NCI-H1417 treated with DMSO at 0.1 percent for 48 hours (cell line): ENCODE results near the gene MTSS2.
"Not testable (repeated sequence)": the region's sequence is repeated elsewhere in the genome, so short reads cannot be mapped to it uniquely, and the experiment has no call there.

Experiments
- DNase-seq: peaks from one replicate; lab custom pipeline; 2025; lab: John Stamatoyannopoulos, UW

The MTSS2 gene

GRCh38 chr16:70674221-70675014, 11.4 kb downstream of the MTSS2 start:
- DNase-seq: no peak

- DNase-seq: not testable (repeated sequence)
Measured at GRCh38 chr16:70670938-70671337, 14.9 kb downstream of the MTSS2 start.

- no peak for DNase-seq
Measured at GRCh38 chr16:70670175-70670574, 15.7 kb downstream of the MTSS2 start.

GRCh38 chr16:70665806-70666735, 19.8 kb downstream of the MTSS2 start:
- no peak for DNase-seq

GRCh38 chr16:70665113-70665694, 20.6 kb downstream of the MTSS2 start:
- no peak for DNase-seq

- DNase-seq: no peak
Measured at GRCh38 chr16:70664325-70665112, 21.3 kb downstream of the MTSS2 start.

- no peak for DNase-seq
Measured at GRCh38 chr16:70663524-70664324, 22.1 kb downstream of the MTSS2 start.

GRCh38 chr16:70662991-70663523, 22.8 kb downstream of the MTSS2 start:
- no peak for DNase-seq

GRCh38 chr16:70661918-70662641, 23.8 kb downstream of the MTSS2 start:
- no peak for DNase-seq

- no peak for DNase-seq
Measured at GRCh38 chr16:70661534-70661917, 24.3 kb downstream of the MTSS2 start.

GRCh38 chr16:70660672-70661350, 25.0 kb downstream of the MTSS2 start:
- no peak for DNase-seq

- DNase-seq: no peak
Measured at GRCh38 chr16:70659953-70660671, 25.7 kb downstream of the MTSS2 start.

GRCh38 chr16:70659546-70659945, 26.3 kb downstream of the MTSS2 start:
- DNase-seq: no peak

- no peak for DNase-seq
Measured at GRCh38 chr16:70658921-70659320, 26.9 kb downstream of the MTSS2 start.

GRCh38 chr16:70657956-70658355, 27.9 kb downstream of the MTSS2 start:
- DNase-seq: no peak

GRCh38 chr16:70656712-70657263, 29.1 kb downstream of the MTSS2 start:
- DNase-seq: no peak

- DNase-seq: no peak
Measured at GRCh38 chr16:70656065-70656711, 29.7 kb downstream of the MTSS2 start.
